Activated CD8-positive, alpha-beta memory T cell treated with anti-CD3 and anti-CD28 coated beads, Interleukin-2, amount 50 U/mL, for 1 hour (primary cell): Measurements from ENCODE around the gene RMND5B.
"Not testable (repeated sequence)": the region's sequence is repeated elsewhere in the genome, so short reads cannot be mapped to it uniquely, and the experiment has no call there.

Experiments
- DNase-seq: peaks from one replicate; pipeline ENCODE4 v3.0.0-alpha.2; 2020; ENCODE audit errors: extremely low read depth

Gene RMND5B

GRCh38 chr5:178130576-178131445 is at the start of gene RMND5B:
Gene RMND5B, plus strand, starts transcription at chr5:178131014. Its CDS starts 7,106 bp downstream, at chr5:178138120.
- peak; percentile 18 for DNase-seq

- no peak for DNase-seq
Observed at GRCh38 chr5:178081571-178082243, 49.1 kb upstream of the RMND5B start.

- no peak for DNase-seq
Observed at GRCh38 chr5:178083922-178084321, 46.9 kb upstream of the RMND5B start.

- DNase-seq: no peak
Observed at GRCh38 chr5:178085316-178085715, 45.5 kb upstream of the RMND5B start.

GRCh38 chr5:178086266-178086665 is 44.5 kb upstream of the RMND5B start:
- no peak for DNase-seq

GRCh38 chr5:178087199-178087598 is 43.6 kb upstream of the RMND5B start:
- not testable (repeated sequence) for DNase-seq

- no peak for DNase-seq
Observed at GRCh38 chr5:178090856-178091255, 40.0 kb upstream of the RMND5B start.

- DNase-seq: no peak
Observed at GRCh38 chr5:178093134-178093533, 37.7 kb upstream of the RMND5B start.

GRCh38 chr5:178094345-178094744 is 36.5 kb upstream of the RMND5B start:
- DNase-seq: no peak

- no peak for DNase-seq
Observed at GRCh38 chr5:178098685-178099084, 32.1 kb upstream of the RMND5B start.

- DNase-seq: no peak
Observed at GRCh38 chr5:178103612-178104011, 27.2 kb upstream of the RMND5B start.

- no peak for DNase-seq
Observed at GRCh38 chr5:178104492-178104891, 26.3 kb upstream of the RMND5B start.

GRCh38 chr5:178106086-178106485 is 24.7 kb upstream of the RMND5B start:
- no peak for DNase-seq

GRCh38 chr5:178106556-178107239 is 24.1 kb upstream of the RMND5B start:
- DNase-seq: no peak

- no peak for DNase-seq
Observed at GRCh38 chr5:178107756-178108310, 23.0 kb upstream of the RMND5B start.

GRCh38 chr5:178108446-178108845 is 22.4 kb upstream of the RMND5B start:
- DNase-seq: no peak

GRCh38 chr5:178108966-178109365 is 21.8 kb upstream of the RMND5B start:
- no peak for DNase-seq

- no peak for DNase-seq
Observed at GRCh38 chr5:178110511-178110910, 20.3 kb upstream of the RMND5B start.

GRCh38 chr5:178111925-178112324 is 18.9 kb upstream of the RMND5B start:
- DNase-seq: no peak

GRCh38 chr5:178112545-178112944 is 18.3 kb upstream of the RMND5B start:
- DNase-seq: no peak

GRCh38 chr5:178113141-178113787 is 17.6 kb upstream of the RMND5B start, which contains the start of gene N4BP3:
Gene N4BP3, plus strand, starts transcription at chr5:178113532. Its CDS starts 6,052 bp downstream, at chr5:178119584.
- DNase-seq: peak; percentile 58
